HCT116 (cell line): ENCODE data around the gene SIX5. TPM values are rescaled to one million over a fixed set of nuclear protein-coding genes. Genes with fewer than 3 reads are reported as not detected.

ENCODE experiments used
- ATAC-seq: fragments of 200-7000 bp; cut with Tn5 transposase; 2 replicates; pipeline ENCODE4 v1.9.1; 2020; ENCODE audit warnings: mild to moderate bottlenecking, moderate library complexity
- BruUV-seq: library from RNA; stranded (reverse); fragments of 400-500 nt; replicated peaks from 2 replicates; lab custom pipeline; 2021; lab: Mats Ljungman, UMichigan
- CTCF ChIA-PET: fragments of 300-600 bp; sonication (Branson Sonifier 250); formaldehyde crosslinking; loops from one replicate; lab custom pipeline; 2021; ENCODE audit warnings: antibody characterized with exemption; lab: Charles Lee
- POLR2A ChIA-PET: fragments of 300-600, 350-600 bp; sonication (Branson Sonifier 250); formaldehyde crosslinking; loops from one replicate; lab custom pipeline; 2021; ENCODE audit warnings: antibody characterized with exemption; lab: Charles Lee
- RAD21 ChIA-PET, 2 experiments: fragments of 300-600 bp; sonication (Branson Sonifier 250); formaldehyde crosslinking; loops; one replicate each; lab custom pipeline; 2023; ENCODE audit warnings: low total read pairs in 2 of 2; ENCODE audit not compliant: uncharacterized antibody in 2 of 2, unreplicated experiment in 2 of 2, low non-redundant PET in 1 of 2; lab: Charles Lee
- DNase-seq: peaks from one replicate; pipeline ENCODE4 v3.0.0-alpha.2; 2010; ENCODE audit warnings: low read depth, low spot score
- H2AFZ ChIP-seq: fragments of 200-600 bp; shearing (Covaris generic), sonication (generic); 2 replicates; pipeline ENCODE4 v1.6.1; 2017; ENCODE audit warnings: low read depth, mixed run types, mixed read lengths, antibody characterized with exemption, low read length; ENCODE audit not compliant: poor library complexity, severe bottlenecking
- H3K27ac ChIP-seq: 2 replicates; pipeline ENCODE4 v1.5.1; 2012; ENCODE audit warnings: low read depth, low read length
- H3K27me3 ChIP-seq: fragments of 200-600 bp; sonication (generic); 2 replicates; pipeline ENCODE4 v1.6.1; 2016; ENCODE audit warnings: mixed run types, low read length, mixed read lengths; ENCODE audit not compliant: insufficient read depth
- H3K36me3 ChIP-seq, 2 experiments: fragments of 200-500 bp in 1 of 2; fragments of 200-600 bp in 1 of 2; sonication (Bioruptor generic) in 1 of 2; sonication (generic) in 1 of 2; 2 replicates each; pipeline versions ENCODE4 v1.5.1 to v1.6.1; 2014 to 2016; ENCODE audit warnings: low read length in 2 of 2, inconsistent platforms in 1 of 2, mixed read lengths in 1 of 2, mixed run types in 1 of 2; ENCODE audit not compliant: insufficient read depth in 2 of 2, control insufficient read depth in 1 of 2
- H3K4me1 ChIP-seq, 2 experiments: fragments of 200-600 bp in 1 of 2; sonication (generic) in 1 of 2; 2 replicates each; pipeline versions ENCODE4 v1.5.1 to v1.6.1; 2012 to 2017; ENCODE audit warnings: low read length in 2 of 2, inconsistent platforms in 1 of 2, mild to moderate bottlenecking in 1 of 2, mixed read lengths in 1 of 2, mixed run types in 1 of 2, moderate library complexity in 1 of 2; ENCODE audit not compliant: insufficient read depth in 2 of 2, control insufficient read depth in 1 of 2
- H3K4me2 ChIP-seq: fragments of 200-600 bp; sonication (generic); 2 replicates; pipeline ENCODE4 v1.6.1; 2017; ENCODE audit warnings: mixed run types, low read length, mixed read lengths
- H3K4me3 ChIP-seq, 2 experiments: fragments of 200-600 bp in 1 of 2; sonication (generic) in 1 of 2; replicated peaks in 1 of 2; 2 replicates each; pipeline ENCODE4 v1.5.1; 2011 to 2016; ENCODE audit warnings: low read length in 2 of 2, control low read depth in 1 of 2, low read depth in 1 of 2, mild to moderate bottlenecking in 1 of 2, mixed read lengths in 1 of 2, mixed run types in 1 of 2
- H3K79me2 ChIP-seq: fragments of 200-600 bp; sonication (generic); 2 replicates; pipeline ENCODE4 v1.6.1; 2017; ENCODE audit warnings: mild to moderate bottlenecking, mixed run types, low read length, moderate library complexity, mixed read lengths; ENCODE audit not compliant: insufficient read depth
- H3K9ac ChIP-seq: fragments of 200-600 bp; sonication (generic); 2 replicates; pipeline ENCODE4 v1.6.1; 2016; ENCODE audit warnings: low read length, mixed read lengths
- H3K9me2 ChIP-seq: fragments of 200-600 bp; sonication (generic), shearing (Covaris generic); 2 replicates; pipeline ENCODE4 v1.6.1; 2017; ENCODE audit warnings: mixed run types, mild to moderate bottlenecking, moderate library complexity; ENCODE audit not compliant: insufficient read depth
- H3K9me3 ChIP-seq, 2 experiments: fragments of 200-500 bp in 1 of 2; fragments of 200-600 bp in 1 of 2; sonication (Bioruptor generic) in 1 of 2; sonication (generic) in 1 of 2; 2 replicates each; pipeline ENCODE4 v1.6.1; 2014 to 2017; ENCODE audit warnings: low read length in 2 of 2, mixed read lengths in 2 of 2, inconsistent platforms in 1 of 2, low read depth in 1 of 2, mild to moderate bottlenecking in 1 of 2, mixed run types in 1 of 2, moderate library complexity in 1 of 2; ENCODE audit not compliant: control insufficient read depth in 1 of 2, insufficient read depth in 1 of 2
- H4K20me1 ChIP-seq: fragments of 200-600 bp; sonication (generic), shearing (Covaris generic); 2 replicates; pipeline ENCODE4 v1.6.1; 2017; ENCODE audit warnings: mixed run types, mild to moderate bottlenecking, moderate library complexity; ENCODE audit not compliant: insufficient read depth
- ATF3 ChIP-seq: IDR thresholded peaks from 2 replicates; pipeline ENCODE4 v1.6.1; 2012
- CTCF ChIP-seq, 3 experiments: fragments of 200-600 bp in 1 of 3; sonication (generic) in 1 of 3; IDR thresholded peaks in 2 of 3; conservative IDR thresholded peaks in 1 of 3; 2 replicates each; pipeline ENCODE4 v1.5.1; 2012 to 2017; ENCODE audit warnings: low read depth in 2 of 3, low read length in 2 of 3, antibody characterized with exemption in 1 of 3, borderline replicate concordance in 1 of 3, control low read depth in 1 of 3, mild to moderate bottlenecking in 1 of 3, mixed read lengths in 1 of 3, mixed run types in 1 of 3, moderate library complexity in 1 of 3; ENCODE audit not compliant: insufficient read depth in 1 of 3
- EGR1 ChIP-seq: IDR thresholded peaks from 2 replicates; pipeline ENCODE4 v1.6.1; 2012; ENCODE audit warnings: low read depth
- MAX ChIP-seq: IDR thresholded peaks from 2 replicates; pipeline ENCODE4 v1.6.1; 2012
- POLR2AphosphoS5 ChIP-seq: IDR thresholded peaks from 2 replicates; pipeline ENCODE4 v1.6.1; 2011; ENCODE audit warnings: mild to moderate bottlenecking, low read depth, low read length, moderate library complexity
- RAD21 ChIP-seq: IDR thresholded peaks from 2 replicates; pipeline ENCODE4 v1.6.1; 2012; ENCODE audit warnings: low read depth, mild to moderate bottlenecking
- REST ChIP-seq: IDR thresholded peaks from 2 replicates; pipeline ENCODE4 v1.6.1; 2012; ENCODE audit warnings: low read depth
- ZFX ChIP-seq: fragments of 450-650 bp; IDR thresholded peaks from 2 replicates; pipeline ENCODE4 v1.6.1; 2017
- intact Hi-C: fragments of 100-400 bp; cut with micrococcal nuclease; formaldehyde crosslinking; loops from 2 replicates; pipeline ENCODE4 v1.10.0; 2022
- total RNA-seq: library from RNA; stranded (reverse); gene quantifications from one replicate; pipeline ENCODE4 v1.2.1, GENCODE V29; 2021; ENCODE audit not compliant: unreplicated experiment

The SIX5 gene
- total RNA-seq, 1 experiment from 2014 or later: 18.3 TPM

- H3K9ac ChIP-seq: no peak within 1 kb of the TSS
Measured at GRCh38 chr19:45814851-45815480, 45.9 kb upstream of the SIX5 start, which contains the start of gene RSPH6A. Gene RSPH6A, minus strand, starts transcription at chr19:45815308. Its CDS starts 132 bp downstream, at chr19:45815176.

GRCh38 chr19:45814166-45814780, 45.2 kb upstream of the SIX5 start:
- peaks cover 7 to 23% of the 10 kb centered on the region in 2 experiments; a peak in 3 of 4 replicates for H3K4me1 ChIP-seq
- no peak overlapping the region for H2AFZ ChIP-seq
- DNase-seq (no peak), ATAC-seq (no peak)
- H3K4me3 ChIP-seq: no peak overlapping the region
- H3K36me3 ChIP-seq: peaks cover 0 to 5% of the 10 kb centered on the region in 2 experiments; a peak in 2 of 4 replicates
- POLR2A ChIA-PET: interaction anchor here (0.6 kb wide), 1 partner anchor 25 kb away, joined by 3 read pairs; no protein-coding TSS in a partner anchor
- intact Hi-C loops: no loop called here
- no peaks in the 10 kb centered on the region for H3K27me3 ChIP-seq
- no peak overlapping the region for H3K4me2 ChIP-seq
- no TSS peak for BruUV-seq
- H3K9ac ChIP-seq: no peak overlapping the region
- CTCF ChIA-PET: interaction anchor here (2.5 kb wide), 1 partner anchor 15 kb away, joined by 9 read pairs; no protein-coding TSS in a partner anchor
- RAD21 ChIA-PET: no interaction called here
- TF ChIP-seq ZFX: no peak
- no peak for TF ChIP-seq REST
- TF ChIP-seq EGR1: no peak
- TF ChIP-seq ATF3: no peak
- no peak; the same call in 1 of the 2 replicates for TF ChIP-seq POLR2AphosphoS5
- no peak for TF ChIP-seq CTCF (IDR thresholded peaks at IDR 0.05 in 2 of 3, conservative IDR thresholded peaks at IDR 0.05 in 1 of 3; ENCODE audit: borderline replicate concordance in 1 of 3, insufficient read depth in 1 of 3, low read depth in 2 of 3, low read length in 2 of 3)
- H4K20me1 ChIP-seq: no peaks in the 10 kb centered on the region
- H3K79me2 ChIP-seq: no peaks in the 10 kb centered on the region
- H3K9me3 ChIP-seq: no peaks in the 10 kb centered on the region
- no peak overlapping the region for H3K27ac ChIP-seq
- no peaks in the 10 kb centered on the region for H3K9me2 ChIP-seq

More at GRCh38 chr19:45814851-45815480, 45.9 kb upstream of the SIX5 start, which contains the start of gene RSPH6A:
- RAD21 ChIA-PET: no interaction called here
- Histone ChIP-seq H2AFZ (no peak within 1 kb of the TSS), H3K4me1 (peaks cover 3 to 17% of the 10 kb centered on the region in 2 experiments; a peak in 3 of 4 replicates), H3K36me3 (peaks cover under 1 to 5% of the 10 kb centered on the region in 2 experiments; a peak in 3 of 4 replicates)
- TF ChIP-seq RAD21 (no peak), MAX (no peak)
- TF ChIP-seq, all 23 proteins: peak for 0
- BruUV-seq: no TSS peak
- DNase-seq (no peak), ATAC-seq (no peak)
- CTCF ChIA-PET: interaction anchor here (2.5 kb wide), 1 partner anchor 16 kb away, joined by 9 read pairs; no protein-coding TSS in a partner anchor
- H4K20me1 ChIP-seq: no peaks in the 10 kb centered on the region
- no peak within 1 kb of the TSS for H3K4me2 ChIP-seq
- no peaks in the 10 kb centered on the region for H3K9me3 ChIP-seq
- H3K4me3 ChIP-seq: no peak within 1 kb of the TSS
- no peaks in the 10 kb centered on the region for H3K27me3 ChIP-seq
- no peak within 1 kb of the TSS for H3K27ac ChIP-seq
- intact Hi-C loops: no loop called here
- H3K79me2 ChIP-seq: no peaks in the 10 kb centered on the region
- POLR2A ChIA-PET: interaction anchor here (0.6 kb wide), 1 partner anchor 25 kb away, joined by 3 read pairs; no protein-coding TSS in a partner anchor
- H3K9me2 ChIP-seq: no peaks in the 10 kb centered on the region
